HAP-1 (cell line): ENCODE results near the gene LIAS.
"Not testable (repeated sequence)": the region's sequence is repeated elsewhere in the genome, so short reads cannot be mapped to it uniquely, and the experiment has no call there.

Source experiments
- DNase-seq, 2 experiments: peaks; one replicate each; pipeline ENCODE4 v3.0.0-alpha.2; 2016 to 2020; ENCODE audit warnings: low spot score in 2 of 2
- H3K27me3 ChIP-seq: fragments of 250-450 bp; sonication (Bioruptor Pico); 2 replicates; pipeline ENCODE4 v1.5.1; 2020; ENCODE audit warnings: low read depth, mild to moderate bottlenecking, moderate library complexity
- H3K36me3 ChIP-seq: fragments of 250-450 bp; sonication (Bioruptor Pico); replicated peaks from 2 replicates; pipeline ENCODE4 v1.5.1; 2020; ENCODE audit warnings: mild to moderate bottlenecking
- H3K4me1 ChIP-seq: fragments of 250-450 bp; sonication (Bioruptor Pico); 2 replicates; pipeline ENCODE4 v1.5.1; 2020; ENCODE audit warnings: mild to moderate bottlenecking
- H3K4me3 ChIP-seq: fragments of 250-450 bp; sonication (Bioruptor Pico); 2 replicates; pipeline ENCODE4 v1.5.1; 2020; ENCODE audit warnings: mild to moderate bottlenecking, moderate library complexity
- H3K9me3 ChIP-seq: fragments of 250-450 bp; sonication (Bioruptor Pico); 2 replicates; pipeline ENCODE4 v1.5.1; 2020; ENCODE audit warnings: mild to moderate bottlenecking, moderate library complexity
- in situ Hi-C: fragments of 300-500 bp; cut with MboI; formaldehyde crosslinking; loops from 3 replicates; pipeline ENCODE4 v1.14.3; 2020; ENCODE audit warnings: low sequenced_read_pairs, inconsistent platforms, mixed read lengths

Gene LIAS

GRCh38 chr4:39442998-39443397, 15.9 kb upstream of the LIAS start:
- Histone ChIP-seq H3K36me3 (no peaks in the 10 kb centered on the region; the same call in 1 of the 2 replicates), H3K27me3 (no peaks in the 10 kb centered on the region), H3K4me3 (no peak overlapping the region), H3K9me3 (no peaks in the 10 kb centered on the region), H3K4me1 (no peaks in the 10 kb centered on the region)
- in situ Hi-C loops = loop anchor here (25.0 kb wide), 1 partner anchor 556 kb away; no protein-coding TSS in a partner anchor
- DNase-seq = no peak

GRCh38 chr4:39446483-39446841, 12.4 kb upstream of the LIAS start:
- no peaks in the 10 kb centered on the region for H3K4me1 ChIP-seq
- no peaks in the 10 kb centered on the region for H3K9me3 ChIP-seq
- H3K4me3 ChIP-seq = no peak overlapping the region
- in situ Hi-C loops = loop anchor here (25.0 kb wide), 1 partner anchor 559 kb away; no protein-coding TSS in a partner anchor
- no peak for DNase-seq
- H3K36me3 ChIP-seq = peaks cover 18% of the 10 kb centered on the region
- H3K27me3 ChIP-seq = no peaks in the 10 kb centered on the region

- in situ Hi-C loops = loop anchor here (25.0 kb wide), 1 partner anchor 560 kb away; no protein-coding TSS in a partner anchor
- Histone ChIP-seq H3K36me3 (peaks cover 23% of the 10 kb centered on the region), H3K27me3 (no peaks in the 10 kb centered on the region), H3K9me3 (no peaks in the 10 kb centered on the region), H3K4me1 (no peaks in the 10 kb centered on the region), H3K4me3 (no peak overlapping the region)
- DNase-seq = no peak
Observed at GRCh38 chr4:39446842-39447573, 11.8 kb upstream of the LIAS start.

- no peaks in the 10 kb centered on the region for H3K27me3 ChIP-seq
- H3K9me3 ChIP-seq = no peaks in the 10 kb centered on the region
- H3K4me1 ChIP-seq = no peaks in the 10 kb centered on the region; the same call in 1 of the 2 replicates
- in situ Hi-C loops = loop anchor here (25.0 kb wide), 1 partner anchor 862 kb away; no protein-coding TSS in a partner anchor
- H3K36me3 ChIP-seq = peaks cover 59% of the 10 kb centered on the region
- no peak overlapping the region for H3K4me3 ChIP-seq
- DNase-seq = no peak
Observed at GRCh38 chr4:39450618-39451017, 8.2 kb upstream of the LIAS start.

- no peak for DNase-seq
Observed at GRCh38 chr4:39451423-39452023, 7.3 kb upstream of the LIAS start.

GRCh38 chr4:39452153-39452859, 6.5 kb upstream of the LIAS start:
- in situ Hi-C loops = loop anchor here (25.0 kb wide), 1 partner anchor 860 kb away; no protein-coding TSS in a partner anchor
- H3K27me3 ChIP-seq = no peaks in the 10 kb centered on the region
- peaks cover 76% of the 10 kb centered on the region for H3K36me3 ChIP-seq
- no peaks in the 10 kb centered on the region for H3K9me3 ChIP-seq
- no peak for DNase-seq
- peaks cover 14% of the 10 kb centered on the region for H3K4me1 ChIP-seq
- H3K4me3 ChIP-seq = no peak overlapping the region

More at GRCh38 chr4:39451423-39452023, 7.3 kb upstream of the LIAS start:
- peaks cover 69% of the 10 kb centered on the region for H3K36me3 ChIP-seq
- no peaks in the 10 kb centered on the region for H3K27me3 ChIP-seq
- H3K9me3 ChIP-seq = no peaks in the 10 kb centered on the region
- in situ Hi-C loops = loop anchor here (25.0 kb wide), 1 partner anchor 861 kb away; no protein-coding TSS in a partner anchor
- no peak overlapping the region for H3K4me3 ChIP-seq
- H3K4me1 ChIP-seq = peaks cover 9% of the 10 kb centered on the region

GRCh38 chr4:39452860-39453587, 5.8 kb upstream of the LIAS start:
- H3K36me3 ChIP-seq = peaks cover 84% of the 10 kb centered on the region
- H3K4me3 ChIP-seq = no peak overlapping the region
- H3K9me3 ChIP-seq = no peaks in the 10 kb centered on the region
- DNase-seq = no peak
- H3K4me1 ChIP-seq = peaks cover 14% of the 10 kb centered on the region
- H3K27me3 ChIP-seq = no peaks in the 10 kb centered on the region
- in situ Hi-C loops = loop anchor here (25.0 kb wide), 1 partner anchor 859 kb away; no protein-coding TSS in a partner anchor

GRCh38 chr4:39453738-39454137, 5.1 kb upstream of the LIAS start:
- peaks cover 14% of the 10 kb centered on the region for H3K4me1 ChIP-seq
- H3K27me3 ChIP-seq = no peaks in the 10 kb centered on the region
- H3K4me3 ChIP-seq = no peak overlapping the region
- no peak for DNase-seq
- peaks cover 89% of the 10 kb centered on the region for H3K36me3 ChIP-seq
- H3K9me3 ChIP-seq = no peaks in the 10 kb centered on the region
- in situ Hi-C loops = loop anchor here (25.0 kb wide), 1 partner anchor 859 kb away; no protein-coding TSS in a partner anchor

GRCh38 chr4:39455486-39455885, 3.4 kb upstream of the LIAS start:
- in situ Hi-C loops = loop anchor here (25.0 kb wide), 1 partner anchor 857 kb away; no protein-coding TSS in a partner anchor
- Histone ChIP-seq H3K9me3 (no peaks in the 10 kb centered on the region), H3K4me3 (peak overlapping the region; percentile 92; the same call in 1 of the 2 replicates), H3K4me1 (peaks cover 14% of the 10 kb centered on the region), H3K27me3 (no peaks in the 10 kb centered on the region), H3K36me3 (peaks cover 83% of the 10 kb centered on the region)
- no peak for DNase-seq

- no peak for DNase-seq
- in situ Hi-C loops = loop anchor here (25.0 kb wide), 1 partner anchor 855 kb away; no protein-coding TSS in a partner anchor
- peaks cover 84% of the 10 kb centered on the region for H3K36me3 ChIP-seq
- no peaks in the 10 kb centered on the region for H3K27me3 ChIP-seq
- peak overlapping the region; percentile 92 for H3K4me3 ChIP-seq
- H3K4me1 ChIP-seq = peaks cover 14% of the 10 kb centered on the region
- H3K9me3 ChIP-seq = no peaks in the 10 kb centered on the region
Observed at GRCh38 chr4:39456946-39457763, 1.7 kb upstream of the LIAS start.

GRCh38 chr4:39458161-39458504, 723 bp upstream of the LIAS start:
- peaks cover 82% of the 10 kb centered on the region for H3K36me3 ChIP-seq
- H3K9me3 ChIP-seq, H3K27me3 ChIP-seq, DNase-seq: not testable (repeated sequence)
- H3K4me1 ChIP-seq = peaks cover 14% of the 10 kb centered on the region
- H3K4me3 ChIP-seq = peak overlapping the region; percentile 92
- in situ Hi-C loops = loop anchor here (25.0 kb wide), 1 partner anchor 854 kb away; no protein-coding TSS in a partner anchor

GRCh38 chr4:39464886-39465501, 6.1 kb downstream of the LIAS start:
- H3K27me3 ChIP-seq = no peaks in the 10 kb centered on the region
- no peak for DNase-seq
- H3K36me3 ChIP-seq = peaks cover 70% of the 10 kb centered on the region
- H3K4me3 ChIP-seq = no peak overlapping the region
- in situ Hi-C loops = loop anchor here (10.0 to 25.0 kb wide), 2 partner anchors 510 to 847 kb away; partner anchors contain the start of gene PDS5A
- H3K4me1 ChIP-seq = peaks cover 2% of the 10 kb centered on the region
- H3K9me3 ChIP-seq = no peaks in the 10 kb centered on the region; the same call in 1 of the 2 replicates
